B cell (primary cell): ENCODE results near the gene EGFL7. TPM values are rescaled to one million over a fixed set of nuclear protein-coding genes. Genes with fewer than 3 reads are reported as not detected.

Experiments used
- ATAC-seq: fragments of 200-7000 bp; cut with Tn5 transposase; one replicate; pipeline ENCODE4 v1.10.0; 2021; ENCODE audit warnings: low read depth, mild to moderate bottlenecking, moderate number of reproducible peaks, moderate library complexity
- CTCF ChIA-PET: fragments of 350-600 bp; sonication (Branson Sonifier 250); formaldehyde crosslinking; loops from one replicate; lab custom pipeline; 2021; ENCODE audit warnings: antibody characterized with exemption, inconsistent platforms; lab: Charles Lee
- POLR2A ChIA-PET: fragments of 350-600 bp; sonication (Branson Sonifier 250); formaldehyde crosslinking; loops from one replicate; lab custom pipeline; 2021; ENCODE audit warnings: antibody characterized with exemption; lab: Charles Lee
- DNase-seq: peaks from one replicate; pipeline ENCODE4 v3.0.0; 2013
- H2AFZ ChIP-seq: 2 replicates; pipeline ENCODE4 v1.6.1; 2012; ENCODE audit warnings: mild to moderate bottlenecking, low read depth, low read length; ENCODE audit not compliant: insufficient read depth, poor library complexity, severe bottlenecking
- H3K27ac ChIP-seq, 2 donors: 1 replicate in 1 of 2; 2 replicates in 1 of 2; pipeline ENCODE4 v1.5.1; 2012 to 2013; ENCODE audit warnings: low read length in 2 of 2, mild to moderate bottlenecking in 2 of 2, moderate library complexity in 1 of 2
- H3K27me3 ChIP-seq, 4 experiments: fragments of 200-600 bp in 1 of 4; sonication (generic) in 1 of 4; replicated peaks in 1 of 4; 1 replicate in 2 of 4; 2 replicates in 2 of 4; pipeline versions ENCODE4 v1.6.1 to v1.7.0; 2013 to 2016; ENCODE audit warnings: low read length in 3 of 4, mild to moderate bottlenecking in 2 of 4, mixed read lengths in 1 of 4, moderate library complexity in 1 of 4; ENCODE audit not compliant: insufficient read depth in 4 of 4, control insufficient read depth in 3 of 4; ENCODE audit errors: control extremely low read depth in 1 of 4
- H3K36me3 ChIP-seq, 2 experiments: replicated peaks in 1 of 2; 1 replicate in 1 of 2; 2 replicates in 1 of 2; pipeline versions ENCODE4 v1.6.1 to v1.7.1; 2013; ENCODE audit warnings: low read length in 1 of 2; ENCODE audit not compliant: insufficient read depth in 2 of 2, control insufficient read depth in 1 of 2; ENCODE audit errors: control extremely low read depth in 1 of 2, extremely low read depth in 1 of 2
- H3K4me1 ChIP-seq, 2 donors: fragments of 200-600 bp in 1 of 2; sonication (generic) in 1 of 2; 1 replicate in 1 of 2; 2 replicates in 1 of 2; pipeline versions ENCODE4 v1.5.1 to v1.6.1; 2013 to 2017; ENCODE audit warnings: low read length in 2 of 2; ENCODE audit not compliant: control insufficient read depth in 2 of 2, insufficient read depth in 2 of 2
- H3K4me2 ChIP-seq: replicated peaks from 2 replicates; pipeline ENCODE3; 2012; ENCODE audit warnings: mild to moderate bottlenecking, low read depth, low read length; ENCODE audit not compliant: poor library complexity, severe bottlenecking
- H3K4me3 ChIP-seq, 5 experiments: fragments of 200-600 bp in 1 of 5; sonication (generic) in 1 of 5; 1 replicate in 3 of 5; 2 replicates in 2 of 5; pipeline versions ENCODE4 v1.5.1 to v1.7.0; 2011 to 2016; ENCODE audit warnings: low read length in 4 of 5, mild to moderate bottlenecking in 4 of 5, low read depth in 2 of 5, control low read depth in 1 of 5, moderate library complexity in 1 of 5; ENCODE audit not compliant: insufficient read depth in 1 of 5; ENCODE audit errors: control extremely low read depth in 1 of 5, extremely low read depth in 1 of 5
- H3K79me2 ChIP-seq: fragments of 200-600 bp; sonication (generic); one replicate; pipeline ENCODE4 v1.6.0; 2016; ENCODE audit warnings: low read length; ENCODE audit not compliant: control insufficient read depth, insufficient read depth
- H3K9ac ChIP-seq: fragments of 200-600 bp; sonication (generic); 2 replicates; pipeline ENCODE4 v1.6.1; 2017; ENCODE audit warnings: mild to moderate bottlenecking, low read length, moderate library complexity
- H3K9me3 ChIP-seq, 3 donors: one replicate each; pipeline versions ENCODE4 v1.6.1 to v1.7.1; 2013; ENCODE audit warnings: low read length in 2 of 3; ENCODE audit not compliant: control insufficient read depth in 2 of 3, insufficient read depth in 1 of 3; ENCODE audit errors: control extremely low read depth in 1 of 3
- H4K20me1 ChIP-seq: 2 replicates; pipeline ENCODE4 v1.6.0; 2012; ENCODE audit warnings: mild to moderate bottlenecking, low read length; ENCODE audit not compliant: insufficient read depth, control insufficient read depth, poor library complexity, severe bottlenecking
- H3K27ac Mint-ChIP-seq: one replicate; pipeline ENCODE4 v1.8.0; 2021; ENCODE audit warnings: mixed read lengths
- H3K27me3 Mint-ChIP-seq: one replicate; pipeline ENCODE4 v1.8.0; 2021; ENCODE audit warnings: mixed read lengths
- H3K4me1 Mint-ChIP-seq: one replicate; pipeline ENCODE4 v1.8.0; 2021; ENCODE audit warnings: mixed read lengths
- H3K4me3 Mint-ChIP-seq: one replicate; pipeline ENCODE4 v1.8.0; 2021; ENCODE audit warnings: mixed read lengths
- H3K9me3 Mint-ChIP-seq: one replicate; pipeline ENCODE4 v1.8.0; 2022; ENCODE audit warnings: mixed read lengths; ENCODE audit not compliant: insufficient read depth
- CTCF ChIP-seq: fragments of 200-600 bp; IDR thresholded peaks from one replicate; pipeline ENCODE4 v1.8.0; 2022; ENCODE audit warnings: antibody characterized with exemption, mild to moderate bottlenecking
- EZH2 ChIP-seq: IDR thresholded peaks from 2 replicates; pipeline ENCODE4 v1.6.1; 2012; ENCODE audit warnings: borderline replicate concordance, low read depth, mild to moderate bottlenecking, moderate library complexity, low read length; ENCODE audit not compliant: insufficient read depth, poor library complexity, severe bottlenecking
- WGBS: methylation state at CpG from one replicate; pipeline ENCODE4 v1.1.5; 2013; ENCODE audit warnings: missing lambda C conversion rate; ENCODE audit not compliant: insufficient coverage; 5-methylcytosine and 5-hydroxymethylcytosine counted together
- intact Hi-C: fragments of 100-400 bp; cut with micrococcal nuclease; formaldehyde crosslinking; loops from one replicate; pipeline ENCODE4 v1.10.0; 2022
- polyA plus RNA-seq: library from polyadenylated mRNA; depleted of rRNA; stranded (reverse); fragments of >200 nt; gene quantifications from 2 replicates; pipeline ENCODE4 v1.2.3, GENCODE V29; 2012
- total RNA-seq, 2 donors: library from RNA; stranded (reverse); fragments of 120-200 nt in 1 of 2; gene quantifications; 1 replicate in 1 of 2; 2 replicates in 1 of 2; pipeline versions ENCODE4 v1.2.3 to v1.2.4, GENCODE V29; 2013 to 2022

Gene EGFL7
- total and polyA plus RNA-seq, 2 donors (not counting 1 experiment from before 2014, with no cell fraction given) = 0.34 TPM; not detected in 1

GRCh38 chr9:136629879-136630661, 32.6 kb upstream of the EGFL7 start:
- H3K4me3 Mint-ChIP-seq = no peak overlapping the region
- Histone ChIP-seq H3K9me3 (no peaks in the 10 kb centered on the region), H2AFZ (no peak overlapping the region), H3K4me2 (peak overlapping the region; percentile 42), H4K20me1 (no peaks in the 10 kb centered on the region), H3K4me3 (no peak overlapping the region), H3K27me3 (peaks cover 0 to 32% (median 3%) of the 10 kb centered on the region in 4 experiments), H3K4me1 (peaks cover 15 to 27% of the 10 kb centered on the region in 2 donors), H3K27ac (no peak overlapping the region), H3K36me3 (no peaks in the 10 kb centered on the region), H3K79me2 (no peaks in the 10 kb centered on the region), H3K9ac (no peak overlapping the region)
- no peaks in the 10 kb centered on the region for H3K9me3 Mint-ChIP-seq
- peak overlapping the region; percentile 73 for H3K27ac Mint-ChIP-seq
- WGBS = 38% methylated on average over 9 of the region's 19 CpGs
- intact Hi-C loops = loop anchor here (2.0 kb wide), 3 partner anchors 83 to 291 kb away; partner anchors contain the start of gene NOTCH1
- ATAC-seq (peak; percentile 66), DNase-seq (peak; percentile 77)
- ChIA-PET CTCF (interaction anchor here (0.8 to 7.3 kb wide), 7 partner anchors 12 to 142 kb away, joined by 3 to 153 read pairs (median 4); no protein-coding TSS in a partner anchor), POLR2A (no interaction called here)
- H3K27me3 Mint-ChIP-seq = peaks cover 16% of the 10 kb centered on the region
- H3K4me1 Mint-ChIP-seq = peaks cover 3% of the 10 kb centered on the region
- TF ChIP-seq CTCF = peak; percentile 52
- TF ChIP-seq EZH2 = no peak

GRCh38 chr9:136630662-136630992, 32.1 kb upstream of the EGFL7 start:
- Mint-ChIP-seq H3K27me3 (peaks cover 14% of the 10 kb centered on the region), H3K9me3 (no peaks in the 10 kb centered on the region), H3K4me3 (no peak overlapping the region), H3K4me1 (peaks cover 1% of the 10 kb centered on the region), H3K27ac (peak overlapping the region; percentile 73)
- no peaks in the 10 kb centered on the region for H4K20me1 ChIP-seq
- H3K4me3 ChIP-seq = no peak overlapping the region
- H3K79me2 ChIP-seq = no peaks in the 10 kb centered on the region
- CTCF ChIA-PET = interaction anchor here (7.3 kb wide), 1 partner anchor 143 kb away, joined by 153 read pairs; no protein-coding TSS in a partner anchor
- DNase-seq = no peak
- peaks cover 0 to 30% (median 3%) of the 10 kb centered on the region in 4 experiments for H3K27me3 ChIP-seq
- H3K4me2 ChIP-seq = peak overlapping the region; percentile 42
- no peak overlapping the region for H2AFZ ChIP-seq
- no peak for ATAC-seq
- H3K36me3 ChIP-seq = no peaks in the 10 kb centered on the region
- WGBS = 76% methylated on average over 12 of the region's 12 CpGs
- TF ChIP-seq EZH2 (no peak), CTCF (no peak)
- H3K9ac ChIP-seq = no peak overlapping the region
- POLR2A ChIA-PET = no interaction called here
- H3K27ac ChIP-seq = no peak overlapping the region
- H3K9me3 ChIP-seq = no peaks in the 10 kb centered on the region
- H3K4me1 ChIP-seq = peaks cover 11 to 21% of the 10 kb centered on the region in 2 donors
- intact Hi-C loops = loop anchor here (2.0 kb wide), 3 partner anchors 84 to 292 kb away; partner anchors contain the start of gene NOTCH1
